Panc1 (cell line): ENCODE results near the gene MAML3.

Experiments used
- POLR2AphosphoS5 ChIP-seq: IDR thresholded peaks from 2 replicates; pipeline ENCODE4 v1.6.1; 2012; ENCODE audit warnings: mild to moderate bottlenecking, low read depth, low read length, moderate library complexity
- SIN3A ChIP-seq: IDR thresholded peaks from 2 replicates; pipeline ENCODE4 v1.6.1; 2012; ENCODE audit warnings: low read depth, mild to moderate bottlenecking, low read length, moderate library complexity, borderline replicate concordance; ENCODE audit not compliant: insufficient read depth
- TF ChIP-seq, protein P1 (sequence below): fragments of 450-650 bp; IDR thresholded peaks from 2 replicates; pipeline ENCODE4 v1.5.1; 2017; ENCODE audit warnings: mild to moderate bottlenecking

DNA sequence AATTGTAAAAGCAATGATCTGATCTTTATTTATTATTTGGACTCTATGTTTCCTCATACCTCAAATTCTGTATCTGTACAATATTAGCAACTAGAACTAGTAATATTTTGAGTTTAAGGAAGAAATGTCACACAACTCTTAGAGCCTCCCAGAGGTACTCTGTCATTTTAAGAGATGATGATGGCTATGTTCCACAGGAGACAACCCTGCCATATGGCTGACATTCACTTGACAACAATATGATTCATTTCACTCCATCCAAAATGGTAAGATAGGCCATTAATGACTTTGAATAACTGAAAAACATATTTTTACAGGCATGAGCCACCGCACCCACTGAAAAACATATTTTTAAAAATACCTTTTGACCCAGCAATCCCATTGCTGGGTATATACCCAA is 190.3 kb downstream of the MAML3 start:
- TF ChIP-seq, protein P1, sequence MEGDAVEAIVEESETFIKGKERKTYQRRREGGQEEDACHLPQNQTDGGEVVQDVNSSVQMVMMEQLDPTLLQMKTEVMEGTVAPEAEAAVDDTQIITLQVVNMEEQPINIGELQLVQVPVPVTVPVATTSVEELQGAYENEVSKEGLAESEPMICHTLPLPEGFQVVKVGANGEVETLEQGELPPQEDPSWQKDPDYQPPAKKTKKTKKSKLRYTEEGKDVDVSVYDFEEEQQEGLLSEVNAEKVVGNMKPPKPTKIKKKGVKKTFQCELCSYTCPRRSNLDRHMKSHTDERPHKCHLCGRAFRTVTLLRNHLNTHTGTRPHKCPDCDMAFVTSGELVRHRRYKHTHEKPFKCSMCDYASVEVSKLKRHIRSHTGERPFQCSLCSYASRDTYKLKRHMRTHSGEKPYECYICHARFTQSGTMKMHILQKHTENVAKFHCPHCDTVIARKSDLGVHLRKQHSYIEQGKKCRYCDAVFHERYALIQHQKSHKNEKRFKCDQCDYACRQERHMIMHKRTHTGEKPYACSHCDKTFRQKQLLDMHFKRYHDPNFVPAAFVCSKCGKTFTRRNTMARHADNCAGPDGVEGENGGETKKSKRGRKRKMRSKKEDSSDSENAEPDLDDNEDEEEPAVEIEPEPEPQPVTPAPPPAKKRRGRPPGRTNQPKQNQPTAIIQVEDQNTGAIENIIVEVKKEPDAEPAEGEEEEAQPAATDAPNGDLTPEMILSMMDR = no peak
- TF ChIP-seq SIN3A = no peak
- no peak for TF ChIP-seq POLR2AphosphoS5
